ENCODE measurements around the gene GARRE1.
"Not testable (repeated sequence)": the region's sequence is repeated elsewhere in the genome, so short reads cannot be mapped to it uniquely, and the experiment has no call there.

The GARRE1 gene

DNA sequence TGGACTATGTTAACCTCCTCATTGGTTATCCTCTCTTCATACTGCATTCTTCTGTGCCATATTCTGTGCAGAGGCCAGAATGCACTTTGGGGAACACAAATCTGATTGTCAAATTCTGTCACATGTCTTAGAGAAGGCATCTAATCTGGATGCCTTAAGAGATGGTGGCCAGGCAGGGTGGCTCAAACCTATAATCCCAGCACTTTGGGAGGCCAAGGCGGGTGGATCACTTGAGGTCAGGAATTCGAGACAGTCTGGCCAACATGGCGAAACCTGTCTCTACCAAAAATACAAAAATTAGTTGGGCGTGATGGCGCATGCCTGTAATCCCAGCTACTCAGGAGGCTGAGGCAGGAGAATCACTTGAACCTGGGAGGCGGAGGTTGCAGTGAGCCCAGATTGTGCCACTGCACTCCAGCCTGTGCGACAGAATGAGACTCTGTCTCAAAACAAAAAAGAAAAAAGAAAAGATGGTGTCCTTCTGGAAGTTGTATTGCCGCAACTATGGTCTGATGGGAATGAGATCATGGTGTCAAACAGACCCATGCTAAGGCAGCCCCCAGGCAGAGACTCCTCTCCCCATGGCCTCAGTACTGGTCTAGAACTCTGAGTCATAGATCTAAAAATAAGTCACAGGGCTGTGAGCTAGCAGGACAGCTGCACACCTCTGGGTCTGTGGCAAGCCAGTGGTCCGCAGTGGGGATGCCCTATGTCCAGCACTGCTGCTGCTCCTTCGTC, 11.0 kb upstream of the GARRE1 start:
- not testable (repeated sequence) for H3K4ac ChIP-seq (ENCODE audit: low read length); H2BK5ac ChIP-seq (ENCODE audit: low read length); H3K14ac ChIP-seq (ENCODE audit: low read length); DNase-seq (ENCODE audit: low spot score); H2BK120ac ChIP-seq (ENCODE audit: low read depth, low read length); H4K8ac ChIP-seq (ENCODE audit: low read depth, low read length); H2BK12ac ChIP-seq (ENCODE audit: low read length); H3K23ac ChIP-seq (ENCODE audit: low read depth, low read length, poor library complexity); H2AK5ac ChIP-seq (ENCODE audit: low read depth, low read length); H3K18ac ChIP-seq (ENCODE audit: low read length); H3K27ac ChIP-seq (replicated peaks; ENCODE audit: low read length); H3K27me3 ChIP-seq (ENCODE audit: control insufficient read depth in 3 of 3, insufficient read depth in 3 of 3, low read depth in 1 of 3, low read length in 3 of 3); H3K79me1 ChIP-seq (ENCODE audit: low read depth, low read length); H3K4me1 ChIP-seq (ENCODE audit: control insufficient read depth in 2 of 2, insufficient read depth in 1 of 2, low read depth in 1 of 2, low read length in 2 of 2); H3K36me3 ChIP-seq (replicated peaks in 1 of 2; ENCODE audit: control insufficient read depth in 2 of 2, insufficient read depth in 2 of 2, low read length in 2 of 2); H3K4me3 ChIP-seq (ENCODE audit: low read length in 2 of 2); H3K9ac ChIP-seq (ENCODE audit: low read depth, low read length, poor library complexity); H2BK15ac ChIP-seq (ENCODE audit: low read length); H3K4me2 ChIP-seq (ENCODE audit: insufficient read depth, low read length, poor library complexity, severe bottlenecking); H2AFZ ChIP-seq (ENCODE audit: low read length); H4K91ac ChIP-seq (ENCODE audit: low read depth, low read length, poor library complexity); H3K9me3 ChIP-seq (replicated peaks in 1 of 2; ENCODE audit: control insufficient read depth in 2 of 2, insufficient read depth in 1 of 2, low read depth in 1 of 2, low read length in 2 of 2)
- WGBS, 2 donors (ENCODE audit: extremely low coverage in 2 of 2, insufficient read length in 2 of 2, insufficient replicate concordance in 1 of 2), result no CpG with 5 or more reads among the region's 10 CpGs

DNA sequence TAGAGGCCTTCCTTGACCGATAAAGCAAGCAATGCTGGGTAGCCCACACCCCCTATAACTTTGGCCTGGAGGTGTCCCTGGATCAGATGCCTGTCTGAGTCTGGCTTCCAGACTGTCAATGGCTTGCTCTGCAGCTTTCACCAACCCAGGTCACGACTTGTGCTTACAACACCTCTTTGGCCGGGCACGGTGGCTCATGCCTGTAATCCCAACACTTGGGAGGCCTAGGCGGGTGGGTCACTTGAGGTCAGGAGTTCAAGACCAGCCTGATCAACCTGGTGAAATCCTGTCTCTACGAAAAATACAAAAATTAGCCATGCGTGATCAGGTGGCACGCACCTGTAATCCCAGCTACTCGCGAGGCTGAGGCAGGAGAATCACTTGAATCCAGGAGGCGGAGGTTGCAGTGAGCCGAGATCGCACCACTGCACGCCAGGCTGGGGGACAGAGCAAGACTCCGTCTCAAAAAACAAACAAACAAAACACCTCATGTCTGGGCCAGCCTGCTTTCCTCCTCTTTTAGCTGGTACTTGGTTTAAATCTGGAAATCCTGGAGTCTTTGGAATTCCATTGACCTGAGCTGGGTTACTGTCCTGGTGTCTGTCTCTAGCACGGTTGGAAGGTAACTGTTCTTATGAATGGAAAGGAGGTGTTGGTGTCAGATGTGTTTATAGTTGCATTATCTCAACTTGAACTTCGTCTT, 10.3 kb upstream of the GARRE1 start:
- Histone ChIP-seq H3K18ac (ENCODE audit: low read length) (no peak overlapping the region), H2BK5ac (ENCODE audit: low read length) (no peak overlapping the region), H3K27me3 (ENCODE audit: control insufficient read depth in 3 of 3, insufficient read depth in 3 of 3, low read depth in 1 of 3, low read length in 3 of 3) (no peaks in the 10 kb centered on the region), H3K27ac (replicated peaks; ENCODE audit: low read length) (no peak overlapping the region), H4K8ac (ENCODE audit: low read depth, low read length) (no peak overlapping the region), H2BK15ac (ENCODE audit: low read length) (no peak overlapping the region), H3K4ac (ENCODE audit: low read length) (no peak overlapping the region), H2AFZ (ENCODE audit: low read length) (no peak overlapping the region), H3K4me1 (ENCODE audit: control insufficient read depth in 2 of 2, insufficient read depth in 1 of 2, low read depth in 1 of 2, low read length in 2 of 2) (peaks cover 0 to 3% of the 10 kb centered on the region in 2 donors), H3K4me2 (ENCODE audit: insufficient read depth, low read length, poor library complexity, severe bottlenecking) (no peak overlapping the region), H3K4me3 (ENCODE audit: low read length in 2 of 2) (no peak overlapping the region), H2BK120ac (ENCODE audit: low read depth, low read length) (no peak overlapping the region), H2BK12ac (ENCODE audit: low read length) (no peak overlapping the region), H4K91ac (ENCODE audit: low read depth, low read length, poor library complexity) (no peak overlapping the region), H3K79me1 (ENCODE audit: low read depth, low read length) (no peaks in the 10 kb centered on the region), H3K14ac (ENCODE audit: low read length) (no peak overlapping the region), H3K36me3 (replicated peaks in 1 of 2; ENCODE audit: control insufficient read depth in 2 of 2, insufficient read depth in 2 of 2, low read length in 2 of 2) (peaks cover 0 to 2% of the 10 kb centered on the region in 2 donors), H3K9me3 (replicated peaks in 1 of 2; ENCODE audit: control insufficient read depth in 2 of 2, insufficient read depth in 1 of 2, low read depth in 1 of 2, low read length in 2 of 2) (no peaks in the 10 kb centered on the region), H3K23ac (ENCODE audit: low read depth, low read length, poor library complexity) (no peak overlapping the region), H2AK5ac (ENCODE audit: low read depth, low read length) (no peak overlapping the region), H3K9ac (ENCODE audit: low read depth, low read length, poor library complexity) (no peak overlapping the region)
- no peak for DNase-seq (ENCODE audit: low spot score)
- no CpG with 5 or more reads among the region's 17 CpGs for WGBS, 2 donors (ENCODE audit: extremely low coverage in 2 of 2, insufficient read length in 2 of 2, insufficient replicate concordance in 1 of 2)

DNA sequence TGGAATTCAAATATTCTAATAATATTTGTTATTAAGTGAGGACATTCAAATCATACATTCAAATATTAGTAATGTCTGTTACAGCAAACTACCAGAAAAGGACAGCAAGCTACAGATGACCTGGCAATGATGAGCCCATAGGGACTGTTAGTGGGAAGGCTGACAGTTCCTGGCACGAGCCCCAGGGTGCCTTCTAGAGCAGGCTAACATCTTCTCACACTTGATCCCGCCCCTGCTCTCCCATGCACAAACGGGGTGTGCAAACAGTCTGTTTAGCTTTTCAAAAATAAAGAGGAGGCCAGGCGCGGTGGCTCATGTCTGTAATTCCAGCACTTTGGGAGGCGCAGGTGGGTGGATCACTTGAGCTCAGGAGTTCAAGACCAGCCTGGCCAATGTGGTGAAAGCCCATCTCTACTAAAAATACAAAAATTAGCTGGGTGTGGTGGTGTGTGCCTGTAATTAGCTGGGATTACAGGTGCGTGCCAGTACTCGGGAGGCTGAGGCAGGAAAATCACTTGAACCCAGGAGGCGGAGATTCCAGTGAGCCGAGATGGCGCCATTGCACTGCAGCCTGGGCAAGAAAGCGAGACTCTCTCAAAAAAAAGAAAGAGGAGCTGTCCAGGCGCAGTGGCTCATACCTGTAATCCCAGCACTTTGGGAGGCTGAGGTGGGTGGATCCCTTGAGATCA, 9.6 kb upstream of the GARRE1 start:
- H3K9me3 ChIP-seq (replicated peaks in 1 of 2; ENCODE audit: control insufficient read depth in 2 of 2, insufficient read depth in 1 of 2, low read depth in 1 of 2, low read length in 2 of 2), result no peaks in the 10 kb centered on the region
- no peak overlapping the region for H3K4me3 ChIP-seq (ENCODE audit: low read length in 2 of 2)
- WGBS, 2 donors (ENCODE audit: extremely low coverage in 2 of 2, insufficient read length in 2 of 2, insufficient replicate concordance in 1 of 2), result no CpG with 5 or more reads among the region's 13 CpGs
- DNase-seq (ENCODE audit: low spot score), result no peak
- H2BK12ac ChIP-seq (ENCODE audit: low read length), result no peak overlapping the region
- no peaks in the 10 kb centered on the region for H3K79me1 ChIP-seq (ENCODE audit: low read depth, low read length)
- no peak overlapping the region for H2AFZ ChIP-seq (ENCODE audit: low read length)
- no peak overlapping the region for H3K4me2 ChIP-seq (ENCODE audit: insufficient read depth, low read length, poor library complexity, severe bottlenecking)
- H3K27me3 ChIP-seq (ENCODE audit: control insufficient read depth in 3 of 3, insufficient read depth in 3 of 3, low read depth in 1 of 3, low read length in 3 of 3), result no peaks in the 10 kb centered on the region
- H2AK5ac ChIP-seq (ENCODE audit: low read depth, low read length), result no peak overlapping the region
- no peak overlapping the region for H3K23ac ChIP-seq (ENCODE audit: low read depth, low read length, poor library complexity)
- no peak overlapping the region for H3K14ac ChIP-seq (ENCODE audit: low read length)
- H4K91ac ChIP-seq (ENCODE audit: low read depth, low read length, poor library complexity), result no peak overlapping the region
- H3K4ac ChIP-seq (ENCODE audit: low read length), result no peak overlapping the region
- no peak overlapping the region for H4K8ac ChIP-seq (ENCODE audit: low read depth, low read length)
- no peak overlapping the region for H2BK15ac ChIP-seq (ENCODE audit: low read length)
- no peak overlapping the region for H2BK120ac ChIP-seq (ENCODE audit: low read depth, low read length)
- no peak overlapping the region for H3K18ac ChIP-seq (ENCODE audit: low read length)
- H3K27ac ChIP-seq (replicated peaks; ENCODE audit: low read length), result no peak overlapping the region
- peaks cover 0 to 2% of the 10 kb centered on the region in 2 donors for H3K36me3 ChIP-seq (replicated peaks in 1 of 2; ENCODE audit: control insufficient read depth in 2 of 2, insufficient read depth in 2 of 2, low read length in 2 of 2)
- no peak overlapping the region for H2BK5ac ChIP-seq (ENCODE audit: low read length)
- H3K9ac ChIP-seq (ENCODE audit: low read depth, low read length, poor library complexity), result no peak overlapping the region
- peaks cover 0 to 3% of the 10 kb centered on the region in 2 donors for H3K4me1 ChIP-seq (ENCODE audit: control insufficient read depth in 2 of 2, insufficient read depth in 1 of 2, low read depth in 1 of 2, low read length in 2 of 2)

DNA sequence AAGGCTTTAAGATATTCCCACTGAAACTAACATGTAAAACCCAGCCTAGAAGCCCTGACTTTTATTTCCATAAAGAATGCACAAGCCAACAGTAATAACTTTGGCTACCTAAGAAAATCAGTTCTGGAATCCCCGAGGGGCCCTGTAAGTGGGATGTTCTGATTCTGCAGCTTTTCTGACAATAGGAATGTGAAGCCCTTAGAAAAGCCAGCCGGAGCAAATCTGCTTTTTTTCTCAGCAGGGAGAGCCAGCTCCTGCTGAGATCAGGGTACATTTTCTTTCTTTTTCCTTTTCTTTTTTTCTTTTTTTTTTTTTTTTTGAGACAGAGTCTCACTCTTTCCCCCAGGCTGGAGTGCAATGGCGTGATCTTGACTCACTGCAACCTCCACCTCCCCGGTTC, 8.0 kb upstream of the GARRE1 start:
- no peak for DNase-seq (ENCODE audit: low spot score)
- no peak overlapping the region for H2AK5ac ChIP-seq (ENCODE audit: low read depth, low read length)
- no peak overlapping the region for H3K27ac ChIP-seq (replicated peaks; ENCODE audit: low read length)
- H3K9me3 ChIP-seq (replicated peaks in 1 of 2; ENCODE audit: control insufficient read depth in 2 of 2, insufficient read depth in 1 of 2, low read depth in 1 of 2, low read length in 2 of 2), result no peaks in the 10 kb centered on the region
- WGBS, 2 donors (ENCODE audit: extremely low coverage in 2 of 2, insufficient read length in 2 of 2, insufficient replicate concordance in 1 of 2), result no CpG with 5 or more reads among the region's 4 CpGs
- peaks cover 0 to 2% of the 10 kb centered on the region in 2 donors for H3K36me3 ChIP-seq (replicated peaks in 1 of 2; ENCODE audit: control insufficient read depth in 2 of 2, insufficient read depth in 2 of 2, low read length in 2 of 2)
- H3K23ac ChIP-seq (ENCODE audit: low read depth, low read length, poor library complexity), result no peak overlapping the region
- no peak overlapping the region for H2AFZ ChIP-seq (ENCODE audit: low read length)
- H3K4me2 ChIP-seq (ENCODE audit: insufficient read depth, low read length, poor library complexity, severe bottlenecking), result no peak overlapping the region
- H4K91ac ChIP-seq (ENCODE audit: low read depth, low read length, poor library complexity), result no peak overlapping the region
- no peak overlapping the region for H2BK12ac ChIP-seq (ENCODE audit: low read length)
- H3K9ac ChIP-seq (ENCODE audit: low read depth, low read length, poor library complexity), result no peak overlapping the region
- no peak overlapping the region for H2BK5ac ChIP-seq (ENCODE audit: low read length)
- H3K4me1 ChIP-seq (ENCODE audit: control insufficient read depth in 2 of 2, insufficient read depth in 1 of 2, low read depth in 1 of 2, low read length in 2 of 2), result peaks cover 0 to 3% of the 10 kb centered on the region in 2 donors
- H4K8ac ChIP-seq (ENCODE audit: low read depth, low read length), result no peak overlapping the region
- H3K14ac ChIP-seq (ENCODE audit: low read length), result no peak overlapping the region
- H2BK120ac ChIP-seq (ENCODE audit: low read depth, low read length), result no peak overlapping the region
- no peak overlapping the region for H3K18ac ChIP-seq (ENCODE audit: low read length)
- H3K4ac ChIP-seq (ENCODE audit: low read length), result no peak overlapping the region
- H3K4me3 ChIP-seq (ENCODE audit: low read length in 2 of 2), result no peak overlapping the region
- no peaks in the 10 kb centered on the region for H3K27me3 ChIP-seq (ENCODE audit: control insufficient read depth in 3 of 3, insufficient read depth in 3 of 3, low read depth in 1 of 3, low read length in 3 of 3)
- H3K79me1 ChIP-seq (ENCODE audit: low read depth, low read length), result no peaks in the 10 kb centered on the region
- H2BK15ac ChIP-seq (ENCODE audit: low read length), result no peak overlapping the region
